Body of pancreas (tissue), 4 donors: ENCODE data around the gene ARPP21. TPM values are rescaled to one million over a fixed set of nuclear protein-coding genes. Genes with fewer than 3 reads are reported as not detected.

ENCODE experiments used
- ATAC-seq: fragments of 150-250 bp; one replicate; pipeline ENCODE4 v1.9.1; 2016
- DNase-seq, 4 donors: peaks; one replicate each; pipeline ENCODE4 v3.0.0-alpha.2; 2019
- H3K27ac ChIP-seq, 4 donors: fragments of 200-600 bp; sonication (generic); 1 replicate in 3 of 4; 2 replicates in 1 of 4; pipeline versions ENCODE4 v1.5.1 to v1.6.1; 2016 to 2019; ENCODE audit warnings: mild to moderate bottlenecking in 1 of 4, mixed read lengths in 1 of 4, moderate library complexity in 1 of 4
- H3K27me3 ChIP-seq, 2 donors: fragments of 200-600 bp; sonication (generic); one replicate each; pipeline ENCODE4 v1.6.0; 2016; ENCODE audit warnings: mild to moderate bottlenecking in 1 of 2
- H3K36me3 ChIP-seq, 2 donors: fragments of 200-600 bp; sonication (generic); replicated peaks in 1 of 2; 2 replicates each; pipeline ENCODE4 v1.5.1; 2016; ENCODE audit warnings: low read depth in 2 of 2; ENCODE audit not compliant: insufficient read depth in 1 of 2
- H3K4me1 ChIP-seq: fragments of 200-600 bp; sonication (generic); one replicate; pipeline ENCODE4 v1.6.0; 2016
- H3K4me3 ChIP-seq, 2 donors: fragments of 200-600 bp; sonication (generic); 1 replicate in 1 of 2; 2 replicates in 1 of 2; pipeline ENCODE4 v1.5.1; 2016 to 2019
- H3K9me3 ChIP-seq, 3 donors: fragments of 200-600 bp; sonication (generic); 1 replicate in 2 of 3; 2 replicates in 1 of 3; pipeline ENCODE4 v1.5.1; 2016
- CTCF ChIP-seq, 7 experiments: fragments of 450-650 bp in 4 of 7; fragments of 200-600 bp in 3 of 7; sonication (generic) in 3 of 7; IDR thresholded peaks; one replicate each; pipeline ENCODE4 v1.5.1; 2016 to 2019; ENCODE audit warnings: antibody characterized with exemption in 7 of 7
- POLR2A ChIP-seq, 3 donors: fragments of 450-650 bp; IDR thresholded peaks; one replicate each; pipeline ENCODE4 v1.6.1; 2016; ENCODE audit warnings: antibody characterized with exemption in 3 of 3, mild to moderate bottlenecking in 2 of 3
- WGBS, 2 donors: methylation state at CpG; one replicate each; pipeline ENCODE4 v1.1.5; 2017; 5-methylcytosine and 5-hydroxymethylcytosine counted together
- intact Hi-C: fragments of 100-400 bp; cut with DNase I; formaldehyde crosslinking; loops from one replicate; pipeline ENCODE4 v1.15.1; 2023
- total RNA-seq, 2 donors: library from RNA; depleted of rRNA; stranded (reverse); fragments of >200 nt; gene quantifications; one replicate each; pipeline ENCODE4 v1.1.0, GENCODE V29; 2016

The ARPP21 gene
- total RNA-seq, 2 donors from 2014 or later: not detected

- Histone ChIP-seq H3K27ac (no peak overlapping the region), H3K36me3 (no peaks in the 10 kb centered on the region), H3K4me3 (no peak overlapping the region), H3K9me3 (no peaks in the 10 kb centered on the region), H3K4me1 (no peaks in the 10 kb centered on the region), H3K27me3 (no peaks in the 10 kb centered on the region)
- intact Hi-C loops: no loop called here
- ATAC-seq: no peak
- WGBS, 2 donors: 43 to 66% methylated on average over 2 of the region's 2 CpGs
- no peak for DNase-seq
- TF ChIP-seq CTCF (IDR thresholded peaks at IDR 0.05): no peak
- no peak for TF ChIP-seq POLR2A (IDR thresholded peaks at IDR 0.05)
Observed at GRCh38 chr3:35746492-35746891, 107.2 kb downstream of the ARPP21 start.

- intact Hi-C loops: no loop called here
- Histone ChIP-seq H3K9me3 (no peaks in the 10 kb centered on the region), H3K27me3 (no peaks in the 10 kb centered on the region), H3K36me3 (no peaks in the 10 kb centered on the region), H3K4me3 (no peak overlapping the region), H3K4me1 (no peaks in the 10 kb centered on the region), H3K27ac (no peak overlapping the region)
- ATAC-seq (no peak), DNase-seq (no peak)
- TF ChIP-seq CTCF (IDR thresholded peaks at IDR 0.05) (no peak), POLR2A (IDR thresholded peaks at IDR 0.05) (no peak)
Observed at GRCh38 chr3:35748144-35748543, 108.8 kb downstream of the ARPP21 start.

GRCh38 chr3:35751207-35751606, 111.9 kb downstream of the ARPP21 start:
- WGBS, 2 donors: 72 to 77% methylated on average over 3 of the region's 3 CpGs
- no peaks in the 10 kb centered on the region for H3K36me3 ChIP-seq
- ATAC-seq (no peak), DNase-seq (no peak)
- TF ChIP-seq POLR2A (IDR thresholded peaks at IDR 0.05) (no peak), CTCF (IDR thresholded peaks at IDR 0.05) (no peak)
- H3K27ac ChIP-seq: no peak overlapping the region
- H3K4me3 ChIP-seq: no peak overlapping the region
- intact Hi-C loops: no loop called here
- H3K4me1 ChIP-seq: no peaks in the 10 kb centered on the region
- H3K9me3 ChIP-seq: no peaks in the 10 kb centered on the region
- no peaks in the 10 kb centered on the region for H3K27me3 ChIP-seq

DNA sequence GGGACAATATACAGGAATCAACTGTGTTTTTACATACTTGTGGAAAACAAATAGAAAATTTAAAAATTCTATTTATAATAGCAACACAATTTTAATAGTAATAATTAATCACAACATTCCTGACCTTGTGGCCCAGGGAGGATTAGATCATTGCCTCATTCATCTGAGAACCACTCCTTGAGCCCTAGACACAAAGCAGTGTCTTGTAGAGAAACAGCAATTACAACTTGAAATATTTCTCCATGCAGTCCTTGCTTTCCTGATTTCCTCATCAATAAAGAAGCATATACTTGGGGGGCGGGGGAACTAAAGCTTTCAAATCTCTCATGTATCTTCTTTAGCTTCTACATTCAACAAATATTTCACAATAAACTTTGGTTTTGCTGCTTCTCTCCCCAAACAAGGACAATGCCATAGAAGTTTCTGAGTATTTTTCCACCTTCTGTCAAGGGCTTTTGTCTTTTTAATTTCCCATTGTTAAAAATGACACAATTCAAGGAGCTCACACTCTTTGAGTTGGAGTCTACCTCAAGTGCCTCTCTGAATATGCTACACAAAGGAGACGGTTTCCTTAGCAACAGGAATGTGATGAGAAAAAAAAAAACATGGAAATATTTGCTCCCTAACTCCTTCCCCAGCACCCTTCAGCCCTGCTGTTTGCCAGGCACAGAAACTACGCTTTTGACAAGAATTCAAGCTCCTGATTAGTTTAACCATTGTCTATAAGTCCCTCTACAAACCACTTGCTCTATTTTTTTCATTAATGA, 118.8 kb downstream of the ARPP21 start:
- intact Hi-C loops: no loop called here
- no peaks in the 10 kb centered on the region for H3K27me3 ChIP-seq
- WGBS, 2 donors: 28 to 29% methylated on average over 3 of the region's 3 CpGs
- DNase-seq (no peak), ATAC-seq (no peak)
- no peak for TF ChIP-seq CTCF (IDR thresholded peaks at IDR 0.05)
- no peak for TF ChIP-seq POLR2A (IDR thresholded peaks at IDR 0.05)
- no peaks in the 10 kb centered on the region for H3K9me3 ChIP-seq
- H3K27ac ChIP-seq: no peak overlapping the region
- H3K4me3 ChIP-seq: no peak overlapping the region
- no peaks in the 10 kb centered on the region for H3K4me1 ChIP-seq
- no peaks in the 10 kb centered on the region for H3K36me3 ChIP-seq

- ATAC-seq: no peak
- H3K9me3 ChIP-seq: no peaks in the 10 kb centered on the region
- no peak overlapping the region for H3K27ac ChIP-seq
- intact Hi-C loops: no loop called here
- H3K27me3 ChIP-seq: no peaks in the 10 kb centered on the region
- no peak overlapping the region for H3K4me3 ChIP-seq
- WGBS, 2 donors: 54 to 84% methylated on average over 4 of the region's 4 CpGs
- no peaks in the 10 kb centered on the region for H3K4me1 ChIP-seq
- DNase-seq: no peak
- TF ChIP-seq CTCF (IDR thresholded peaks at IDR 0.05) (no peak), POLR2A (IDR thresholded peaks at IDR 0.05) (no peak)
- H3K36me3 ChIP-seq: no peaks in the 10 kb centered on the region
Observed at GRCh38 chr3:35760146-35760545, 120.8 kb downstream of the ARPP21 start.
